H9 (cell line): ENCODE results near the gene GABRB1. TPM values are rescaled to one million over a fixed set of nuclear protein-coding genes. Genes with fewer than 3 reads are reported as not detected.

ENCODE experiments used
- DNase-seq: peaks from one replicate; pipeline ENCODE4 v3.0.0-alpha.2; 2017
- H2AFZ ChIP-seq: one replicate; pipeline ENCODE4 v1.6.1; 2013; ENCODE audit warnings: mild to moderate bottlenecking, low read length, control low read depth, moderate library complexity
- H2AK5ac ChIP-seq: 2 replicates; pipeline ENCODE4 v1.6.1; 2013; ENCODE audit warnings: low read length, control low read depth, mixed read lengths; ENCODE audit not compliant: insufficient read length
- H2BK120ac ChIP-seq: one replicate; pipeline ENCODE4 v1.6.1; 2013; ENCODE audit warnings: low read depth, mild to moderate bottlenecking, low read length, control low read depth, inconsistent platforms; ENCODE audit not compliant: poor library complexity, severe bottlenecking
- H2BK12ac ChIP-seq: 2 replicates; pipeline ENCODE4 v1.6.1; 2013; ENCODE audit warnings: low read length, control low read depth, mixed read lengths, low read depth; ENCODE audit not compliant: insufficient read length
- H2BK15ac ChIP-seq: 2 replicates; pipeline ENCODE4 v1.6.1; 2013; ENCODE audit warnings: low read depth, low read length, control low read depth
- H2BK20ac ChIP-seq: one replicate; pipeline ENCODE4 v1.6.1; 2013; ENCODE audit warnings: low read depth, mild to moderate bottlenecking, low read length, control low read depth, inconsistent platforms; ENCODE audit not compliant: poor library complexity, severe bottlenecking
- H2BK5ac ChIP-seq: 2 replicates; pipeline ENCODE4 v1.6.1; 2013; ENCODE audit warnings: low read length, control low read depth, mixed read lengths; ENCODE audit not compliant: insufficient read length
- H3K14ac ChIP-seq: 2 replicates; pipeline ENCODE4 v1.6.1; 2013; ENCODE audit warnings: low read length, control low read depth; ENCODE audit not compliant: insufficient read depth
- H3K18ac ChIP-seq: 2 replicates; pipeline ENCODE4 v1.6.1; 2013; ENCODE audit warnings: low read depth, mild to moderate bottlenecking, mixed read lengths, low read length, control low read depth; ENCODE audit not compliant: insufficient read length
- H3K23ac ChIP-seq: 2 replicates; pipeline ENCODE4 v1.6.1; 2013; ENCODE audit warnings: low read length, control low read depth, mixed read lengths, low read depth; ENCODE audit not compliant: insufficient read length
- H3K23me2 ChIP-seq: 2 replicates; pipeline ENCODE4 v1.6.1; 2013; ENCODE audit warnings: low read depth, mild to moderate bottlenecking, mixed read lengths, low read length, control low read depth; ENCODE audit not compliant: insufficient read length, poor library complexity, severe bottlenecking
- H3K27ac ChIP-seq: 2 replicates; pipeline ENCODE4 v1.5.1; 2013; ENCODE audit warnings: low read length, control low read depth, mixed read lengths, low read depth; ENCODE audit not compliant: insufficient read length
- H3K27me3 ChIP-seq: 2 replicates; pipeline ENCODE4 v1.6.1; 2013; ENCODE audit warnings: low read length, control low read depth, inconsistent platforms; ENCODE audit not compliant: insufficient read depth
- H3K4ac ChIP-seq: 2 replicates; pipeline ENCODE4 v1.6.1; 2013; ENCODE audit warnings: low read depth, mild to moderate bottlenecking, control low read depth, inconsistent platforms, low read length, moderate library complexity
- H3K4me1 ChIP-seq: 2 replicates; pipeline ENCODE4 v1.6.1; 2013; ENCODE audit warnings: low read length, control low read depth, inconsistent platforms; ENCODE audit not compliant: insufficient read depth
- H3K4me2 ChIP-seq: 2 replicates; pipeline ENCODE4 v1.6.1; 2013; ENCODE audit warnings: low read length, control low read depth, mixed read lengths; ENCODE audit not compliant: insufficient read length, insufficient read depth
- H3K56ac ChIP-seq: 2 replicates; pipeline ENCODE4 v1.6.1; 2013; ENCODE audit warnings: low read depth, mild to moderate bottlenecking, mixed read lengths, low read length, control low read depth; ENCODE audit not compliant: insufficient read length
- H3K79me1 ChIP-seq: 2 replicates; pipeline ENCODE4 v1.6.1; 2013; ENCODE audit warnings: low read depth, mild to moderate bottlenecking, moderate library complexity, low read length, control low read depth, inconsistent platforms; ENCODE audit not compliant: insufficient read depth, poor library complexity, severe bottlenecking
- H3K79me2 ChIP-seq: 2 replicates; pipeline ENCODE4 v1.6.1; 2013; ENCODE audit warnings: low read length, control low read depth, inconsistent platforms; ENCODE audit not compliant: insufficient read depth
- H3K9ac ChIP-seq: 2 replicates; pipeline ENCODE4 v1.6.1; 2013; ENCODE audit warnings: low read length, control low read depth, mixed read lengths; ENCODE audit not compliant: insufficient read length; ENCODE audit errors: extremely low read depth
- H3K9me3 ChIP-seq: one replicate; pipeline ENCODE4 v1.6.1; 2013; ENCODE audit warnings: low read depth, low read length, inconsistent platforms; ENCODE audit not compliant: control insufficient read depth
- H3T11ph ChIP-seq: one replicate; pipeline ENCODE4 v1.6.1; 2013; ENCODE audit warnings: mild to moderate bottlenecking, low read length, control low read depth, inconsistent platforms
- H4K20me1 ChIP-seq: one replicate; pipeline ENCODE4 v1.6.1; 2013; ENCODE audit not compliant: control insufficient read depth, insufficient read length, insufficient read depth
- H4K5ac ChIP-seq: 2 replicates; pipeline ENCODE4 v1.6.1; 2013; ENCODE audit warnings: low read depth, mild to moderate bottlenecking, mixed read lengths, low read length, control low read depth; ENCODE audit not compliant: insufficient read length
- H4K8ac ChIP-seq: replicated peaks from 2 replicates; pipeline ENCODE4 v1.6.1; 2013; ENCODE audit warnings: low read length, control low read depth, mixed read lengths, low read depth; ENCODE audit not compliant: insufficient read length
- H4K91ac ChIP-seq: 2 replicates; pipeline ENCODE4 v1.6.1; 2013; ENCODE audit warnings: low read depth, mild to moderate bottlenecking, moderate library complexity, mixed read lengths, low read length, control low read depth; ENCODE audit not compliant: insufficient read length
- H3K27ac Mint-ChIP-seq, 3 experiments: 2 replicates in 2 of 3; 3 replicates in 1 of 3; pipeline ENCODE4 v1.8.0; 2020 to 2021; ENCODE audit warnings: mixed read lengths in 3 of 3, mild to moderate bottlenecking in 1 of 3, moderate library complexity in 1 of 3
- H3K27me3 Mint-ChIP-seq: 2 replicates; pipeline ENCODE4 v1.8.0; 2021; ENCODE audit warnings: low read depth, mild to moderate bottlenecking, moderate library complexity, mixed read lengths
- H3K36me3 Mint-ChIP-seq, 3 experiments: 2 replicates in 2 of 3; 3 replicates in 1 of 3; pipeline ENCODE4 v1.8.0; 2020 to 2021; ENCODE audit warnings: low read depth in 3 of 3, mixed read lengths in 3 of 3; ENCODE audit not compliant: insufficient read depth in 1 of 3
- H3K4me1 Mint-ChIP-seq, 2 experiments: 2 replicates each; pipeline ENCODE4 v1.8.0; 2020; ENCODE audit warnings: mixed read lengths in 2 of 2
- H3K4me3 Mint-ChIP-seq, 2 experiments: 2 replicates in 1 of 2; 3 replicates in 1 of 2; pipeline ENCODE4 v1.8.0; 2020 to 2021; ENCODE audit warnings: mild to moderate bottlenecking in 2 of 2, mixed read lengths in 2 of 2, moderate library complexity in 1 of 2
- H3K9me3 Mint-ChIP-seq, 2 experiments: 2 replicates in 1 of 2; 3 replicates in 1 of 2; pipeline ENCODE4 v1.8.0; 2020; ENCODE audit warnings: mild to moderate bottlenecking in 2 of 2, mixed read lengths in 2 of 2, moderate library complexity in 1 of 2
- total RNA-seq: library from RNA; stranded (reverse); gene quantifications from 2 replicates; pipeline ENCODE4 v1.2.1, GENCODE V29; 2021
- TF ChIP-seq, protein P1 (sequence below): fragments of 200-600 bp; sonication (generic); conservative IDR thresholded peaks from 3 replicates; pipeline ENCODE4 v1.8.0; 2021; ENCODE audit warnings: antibody characterized with exemption, mild to moderate bottlenecking

The GABRB1 gene
- total RNA-seq, 1 experiment from 2014 or later = 0.39 TPM

DNA sequence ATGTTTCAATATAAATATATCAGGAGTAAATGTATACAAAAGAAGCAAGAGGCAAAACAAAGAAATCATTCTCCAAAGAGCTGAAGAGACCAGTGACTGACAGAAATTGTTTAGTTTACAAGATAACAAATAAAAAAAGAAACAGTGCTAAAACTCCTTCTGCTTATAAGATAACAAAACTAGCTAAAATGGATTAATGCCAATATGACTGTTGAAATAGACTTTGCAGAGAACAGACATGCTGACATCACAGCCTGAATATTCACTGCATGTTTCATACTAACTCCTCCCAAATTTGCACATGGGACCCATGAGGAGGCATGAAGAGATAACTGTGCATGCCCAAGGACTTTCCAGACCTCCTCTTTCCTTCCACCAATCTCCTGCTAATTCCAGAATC lies 31.8 kb upstream of the GABRB1 start:
- H3K9me3 Mint-ChIP-seq = no peaks in the 10 kb centered on the region

More for the DNA sequence above, 31.8 kb upstream of the GABRB1 start:
- H3K4ac ChIP-seq = no peak overlapping the region
- H4K5ac ChIP-seq = no peak overlapping the region
- no peak overlapping the region for H3K27ac ChIP-seq
- no peaks in the 10 kb centered on the region for H4K20me1 ChIP-seq
- H3K14ac ChIP-seq = no peak overlapping the region
- no peak overlapping the region for H3K27ac Mint-ChIP-seq
- H2BK12ac ChIP-seq = no peak overlapping the region
- no peaks in the 10 kb centered on the region; a peak in 1 of 7 replicates for H3K36me3 Mint-ChIP-seq
- H4K8ac ChIP-seq = no peak overlapping the region
- no peaks in the 10 kb centered on the region for H3K79me2 ChIP-seq
- H3K23me2 ChIP-seq = no peaks in the 10 kb centered on the region
- DNase-seq = no peak
- H2AK5ac ChIP-seq = no peak overlapping the region
- H3K9ac ChIP-seq = no peak overlapping the region
- H3K27me3 Mint-ChIP-seq = peaks cover 31% of the 10 kb centered on the region
- no peaks in the 10 kb centered on the region for H3K79me1 ChIP-seq
- H3K56ac ChIP-seq = no peak overlapping the region
- no peak overlapping the region for H3K4me2 ChIP-seq
- no peaks in the 10 kb centered on the region for H3K9me3 ChIP-seq
- peaks cover 10% of the 10 kb centered on the region; the same call in 1 of the 2 replicates for H3K27me3 ChIP-seq
- H3T11ph ChIP-seq = no peak overlapping the region
- no peaks in the 10 kb centered on the region for H3K4me1 ChIP-seq
- no peak overlapping the region for H3K23ac ChIP-seq
- H2AFZ ChIP-seq = no peak overlapping the region
- TF ChIP-seq, protein P1, sequence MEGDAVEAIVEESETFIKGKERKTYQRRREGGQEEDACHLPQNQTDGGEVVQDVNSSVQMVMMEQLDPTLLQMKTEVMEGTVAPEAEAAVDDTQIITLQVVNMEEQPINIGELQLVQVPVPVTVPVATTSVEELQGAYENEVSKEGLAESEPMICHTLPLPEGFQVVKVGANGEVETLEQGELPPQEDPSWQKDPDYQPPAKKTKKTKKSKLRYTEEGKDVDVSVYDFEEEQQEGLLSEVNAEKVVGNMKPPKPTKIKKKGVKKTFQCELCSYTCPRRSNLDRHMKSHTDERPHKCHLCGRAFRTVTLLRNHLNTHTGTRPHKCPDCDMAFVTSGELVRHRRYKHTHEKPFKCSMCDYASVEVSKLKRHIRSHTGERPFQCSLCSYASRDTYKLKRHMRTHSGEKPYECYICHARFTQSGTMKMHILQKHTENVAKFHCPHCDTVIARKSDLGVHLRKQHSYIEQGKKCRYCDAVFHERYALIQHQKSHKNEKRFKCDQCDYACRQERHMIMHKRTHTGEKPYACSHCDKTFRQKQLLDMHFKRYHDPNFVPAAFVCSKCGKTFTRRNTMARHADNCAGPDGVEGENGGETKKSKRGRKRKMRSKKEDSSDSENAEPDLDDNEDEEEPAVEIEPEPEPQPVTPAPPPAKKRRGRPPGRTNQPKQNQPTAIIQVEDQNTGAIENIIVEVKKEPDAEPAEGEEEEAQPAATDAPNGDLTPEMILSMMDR = no peak
- H2BK15ac ChIP-seq = no peak overlapping the region
- no peak overlapping the region for H2BK5ac ChIP-seq
- H2BK20ac ChIP-seq = no peak overlapping the region
- H2BK120ac ChIP-seq = no peak overlapping the region
- H3K4me3 Mint-ChIP-seq = no peak overlapping the region
- H4K91ac ChIP-seq = no peak overlapping the region
- 0 out of 4 replicates have a peak, but pooled peaks cover 0 to 2% of the 10 kb centered on the region in 2 experiments for H3K4me1 Mint-ChIP-seq
- H3K18ac ChIP-seq = no peak overlapping the region
